HG03060 (cell line): ENCODE measurements around the gene REV3L.
A peak's percentile ranks its signal among the peaks of the same experiment; 100 is the strongest.
"Not testable (repeated sequence)": the region's sequence is repeated elsewhere in the genome, so short reads cannot be mapped to it uniquely, and the experiment has no call there.

ENCODE experiments used
- ATAC-seq: cut with Tn5 transposase; IDR thresholded peaks from one replicate; pipeline ENCODE4 v1.9.1; 2021; ENCODE audit warnings: low read depth, moderate number of reproducible peaks; ENCODE audit not compliant: unreplicated experiment

Gene REV3L

GRCh38 chr6:111494951-111495635 is 12.1 kb upstream of the REV3L start:
- ATAC-seq, result no peak

GRCh38 chr6:111492499-111492898 is 9.5 kb upstream of the REV3L start:
- ATAC-seq, result no peak

- ATAC-seq, result no peak
Observed at GRCh38 chr6:111490067-111490466, 7.0 kb upstream of the REV3L start.

DNA sequence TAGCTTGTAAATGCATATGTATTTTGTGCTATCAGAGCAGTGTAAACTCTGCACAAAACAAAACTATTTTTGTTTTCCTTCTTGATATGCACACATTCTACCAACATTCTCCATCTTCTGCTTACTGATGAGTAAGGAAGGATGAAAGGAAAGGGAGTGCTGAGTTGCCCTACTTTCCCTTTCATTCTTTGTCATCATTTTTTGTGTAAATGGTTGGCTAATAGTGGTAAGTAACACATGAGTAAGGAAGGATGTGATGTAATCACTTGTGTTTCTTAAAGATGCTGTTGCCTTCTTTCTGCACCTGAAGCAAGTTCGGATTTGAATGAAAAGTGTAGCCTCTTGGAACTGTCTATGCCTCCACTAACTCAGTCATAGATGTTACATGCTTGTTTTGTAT is 4.6 kb upstream of the REV3L start:
- ATAC-seq, result peak; percentile 41

DNA sequence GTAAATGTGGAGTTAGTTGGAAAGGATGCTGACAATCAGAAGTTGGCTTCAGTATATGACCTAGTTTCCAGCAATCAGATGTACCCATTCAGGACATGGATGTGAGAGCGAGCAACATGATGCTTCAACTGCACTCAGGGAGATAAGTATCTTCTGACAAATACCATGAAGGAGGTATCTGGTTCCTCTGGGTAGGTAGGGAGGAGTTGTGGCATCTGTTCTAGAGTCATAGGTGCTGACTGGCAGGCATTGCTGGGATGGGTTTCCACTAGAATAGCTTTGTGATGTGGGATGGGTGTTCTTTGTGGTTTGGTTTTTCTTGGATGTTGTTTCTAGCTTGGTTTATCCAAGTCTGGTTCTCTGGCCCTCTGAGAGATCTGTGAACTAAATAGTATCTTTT is 3.9 kb upstream of the REV3L start:
- no peak for ATAC-seq

- ATAC-seq, result no peak
Observed at GRCh38 chr6:111486475-111486874, 3.5 kb upstream of the REV3L start.

- no peak for ATAC-seq
Observed at GRCh38 chr6:111485342-111485741, 2.3 kb upstream of the REV3L start.

DNA sequence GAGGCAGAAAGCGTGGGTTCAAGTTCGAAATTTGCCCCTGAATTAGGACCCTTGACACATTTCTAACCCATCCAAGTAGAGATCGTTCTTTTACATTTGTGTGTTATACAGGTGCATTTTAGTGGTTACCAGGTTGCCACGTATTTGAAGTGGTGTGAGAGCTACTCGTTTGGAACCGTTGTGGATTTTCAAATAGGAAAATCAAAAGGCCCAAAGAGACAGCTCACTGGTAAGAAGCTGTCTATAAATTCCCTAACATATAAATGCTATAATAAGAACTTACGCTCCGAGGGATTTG is 1.6 kb upstream of the REV3L start:
- no peak for ATAC-seq

- peak; percentile 24 for ATAC-seq
Observed at GRCh38 chr6:111483736-111484632, 966 bp upstream of the REV3L start.

GRCh38 chr6:111482188-111482958 is 645 bp downstream of the REV3L start:
- no peak for ATAC-seq

GRCh38 chr6:111481836-111482187 is 1.2 kb downstream of the REV3L start:
- ATAC-seq, result no peak

GRCh38 chr6:111480988-111481822 is 1.8 kb downstream of the REV3L start:
- no peak for ATAC-seq

- ATAC-seq, result peak; percentile 29
Observed at GRCh38 chr6:111478749-111479148, 4.3 kb downstream of the REV3L start.

DNA sequence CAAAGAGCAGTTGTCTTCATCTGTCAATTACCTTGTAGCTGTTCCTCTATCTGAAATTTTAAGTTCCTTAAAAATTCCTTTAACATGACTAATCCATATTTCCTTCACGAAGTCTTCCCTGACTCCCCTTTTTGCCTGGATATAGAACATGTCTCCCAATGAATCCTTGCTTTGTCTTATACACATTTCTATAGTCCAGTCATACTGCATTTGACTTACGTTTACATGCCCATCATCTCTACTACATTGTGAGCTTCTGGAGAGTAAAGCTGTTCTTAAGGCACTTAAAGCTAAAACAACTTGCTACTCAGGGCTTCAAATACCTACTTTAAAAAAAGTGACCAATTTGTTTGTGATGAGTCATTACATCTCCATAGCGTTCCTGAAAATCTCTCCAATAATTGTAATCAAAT is 4.9 kb downstream of the REV3L start:
- no peak for ATAC-seq

- no peak for ATAC-seq
Observed at GRCh38 chr6:111477481-111477938, 5.5 kb downstream of the REV3L start.

DNA sequence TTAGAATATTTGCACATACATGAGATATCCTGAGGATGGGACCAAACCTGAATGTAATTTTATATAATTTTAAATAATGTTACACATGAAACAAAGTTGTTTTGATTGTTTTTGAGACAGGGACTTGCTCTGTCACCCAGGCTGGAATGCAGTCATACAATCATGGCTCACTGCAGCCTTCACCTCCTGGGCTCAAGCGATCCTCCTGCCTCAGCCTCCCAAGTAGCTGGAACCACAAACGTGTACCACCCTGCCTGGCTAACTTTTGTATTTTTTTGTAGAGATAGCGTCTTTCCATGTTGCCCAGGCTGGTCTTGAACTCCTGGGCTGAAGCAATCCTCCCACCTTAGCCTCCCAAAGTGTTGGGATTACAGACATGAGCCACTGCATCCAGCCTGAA is 7.0 kb downstream of the REV3L start:
- not testable (repeated sequence) for ATAC-seq

DNA sequence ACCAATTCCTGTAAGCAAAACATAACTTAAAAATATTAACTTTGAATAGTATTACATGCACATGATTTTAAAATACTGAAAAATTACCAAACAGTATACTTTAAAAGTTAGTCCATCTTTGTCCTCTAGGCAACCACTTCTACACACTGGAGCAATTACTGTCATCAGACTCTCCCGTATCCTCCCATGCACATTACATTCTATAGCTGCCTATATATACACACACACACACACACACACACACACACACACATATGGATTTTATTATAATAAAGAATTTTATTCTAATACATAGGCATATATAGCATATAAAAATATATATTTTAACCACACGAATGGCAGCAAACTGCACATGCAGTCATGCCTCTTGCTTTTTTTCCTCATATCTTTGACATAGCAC is 8.2 kb downstream of the REV3L start:
- no peak for ATAC-seq

DNA sequence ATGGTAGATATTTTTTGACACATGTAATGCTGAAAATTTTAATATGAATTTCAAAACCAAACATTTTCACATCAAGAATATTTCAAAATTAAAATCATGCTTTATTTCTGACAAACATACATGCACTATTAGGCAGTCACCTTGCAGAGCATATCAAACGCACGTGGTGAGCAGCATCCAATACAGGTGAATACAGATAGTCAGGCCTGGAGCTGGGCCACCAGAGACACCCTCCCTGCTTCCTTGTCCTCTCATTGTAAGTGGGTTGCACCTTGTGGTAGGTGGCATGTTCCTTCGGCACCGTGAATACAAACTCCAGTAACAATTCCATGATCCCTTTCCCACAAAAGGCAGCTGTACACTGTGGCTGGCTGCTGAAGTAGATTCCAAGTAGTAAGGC is 8.9 kb downstream of the REV3L start:
- ATAC-seq, result no peak

DNA sequence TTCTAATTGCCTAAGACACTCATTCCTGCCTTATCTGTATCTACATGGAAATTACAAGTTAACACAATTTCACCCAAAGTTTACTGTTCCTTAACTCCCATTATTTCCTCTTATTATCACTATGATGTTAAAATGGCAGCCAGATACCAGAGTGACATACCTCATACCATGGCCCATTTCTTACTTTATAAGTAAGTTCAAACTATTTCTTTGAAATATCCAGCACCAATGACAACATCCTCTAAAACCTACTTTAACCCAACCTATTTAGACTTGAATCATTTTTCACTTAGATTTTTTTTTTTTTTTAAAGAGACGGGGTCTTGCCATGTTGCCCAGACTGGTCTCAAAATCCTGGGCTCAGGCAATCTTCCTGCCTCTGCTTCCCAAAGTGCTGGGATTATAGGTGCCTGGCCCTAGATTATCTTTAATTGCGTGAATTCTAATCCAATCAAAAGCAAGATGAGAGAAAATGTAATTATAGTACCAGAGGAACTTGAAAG is 10.0 kb downstream of the REV3L start:
- no peak for ATAC-seq

DNA sequence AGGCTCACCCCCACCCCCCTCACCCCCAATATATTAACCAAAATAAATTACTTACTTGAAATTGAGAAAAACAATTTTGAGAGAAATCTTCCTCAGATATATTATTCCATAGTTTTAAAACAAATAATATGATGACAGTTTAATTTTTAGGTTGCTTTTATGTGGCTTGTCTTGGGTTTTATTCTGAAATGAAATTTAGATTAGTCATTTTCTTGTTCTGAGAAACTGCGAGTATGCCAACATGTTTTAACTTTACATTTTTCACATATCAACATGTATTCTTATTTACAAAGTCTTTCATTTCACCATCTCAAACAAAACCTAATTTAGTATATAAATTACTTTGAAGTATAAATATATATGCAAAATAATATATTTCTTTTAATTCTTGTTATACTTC is 11.1 kb downstream of the REV3L start:
- no peak for ATAC-seq
